Measurements from ENCODE around the gene LIFR.
A peak's percentile ranks its signal among the peaks of the same experiment; 100 is the strongest.
"Not testable (repeated sequence)": the region's sequence is repeated elsewhere in the genome, so short reads cannot be mapped to it uniquely, and the experiment has no call there.

The LIFR gene

DNA sequence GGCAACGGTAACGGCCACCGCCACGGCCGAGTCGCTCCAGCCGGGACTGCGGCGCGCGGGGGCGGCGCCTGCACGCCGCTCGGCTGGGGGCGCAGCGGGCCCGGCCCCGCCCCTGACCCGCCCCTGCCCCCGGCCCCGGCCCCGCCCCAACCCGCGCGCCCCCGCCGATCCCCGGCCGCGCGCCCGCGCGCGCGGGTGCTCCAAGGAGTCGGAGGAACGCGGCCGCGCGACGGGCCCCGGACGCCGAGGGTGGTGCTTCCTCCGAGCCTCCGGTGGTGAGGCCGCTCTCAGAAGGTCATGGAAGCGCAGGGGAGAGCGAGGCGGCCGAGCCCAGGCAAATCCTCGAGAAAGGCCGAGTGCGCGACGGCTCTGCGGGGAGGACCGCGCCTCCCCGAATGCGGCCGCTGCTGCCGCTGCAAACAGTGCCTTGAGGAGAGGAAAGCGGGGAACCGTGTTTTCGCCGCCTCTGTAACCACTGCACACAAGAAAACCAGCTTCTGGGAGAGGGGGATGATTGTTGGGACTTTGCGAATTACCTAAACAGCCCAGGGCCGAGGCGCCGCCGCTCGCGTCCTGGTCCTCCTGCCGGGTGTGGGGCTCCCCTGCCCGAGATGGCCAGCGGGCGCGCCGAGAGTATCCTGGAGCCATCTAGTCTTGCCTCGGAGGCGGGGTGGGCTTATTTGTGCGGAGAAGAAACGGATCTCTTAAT is at the start of gene LIFR:
Gene LIFR (minus strand): TSS at position 48 of the 709 bp plus-strand sequence. CDS start 25,999 bp downstream, outside the sequence.
- DNase-seq: peak in 1 of 2 donors; percentile 35

GRCh38 chr5:38605610-38606009 is 49.2 kb upstream of the LIFR start:
- no peak for DNase-seq

DNA sequence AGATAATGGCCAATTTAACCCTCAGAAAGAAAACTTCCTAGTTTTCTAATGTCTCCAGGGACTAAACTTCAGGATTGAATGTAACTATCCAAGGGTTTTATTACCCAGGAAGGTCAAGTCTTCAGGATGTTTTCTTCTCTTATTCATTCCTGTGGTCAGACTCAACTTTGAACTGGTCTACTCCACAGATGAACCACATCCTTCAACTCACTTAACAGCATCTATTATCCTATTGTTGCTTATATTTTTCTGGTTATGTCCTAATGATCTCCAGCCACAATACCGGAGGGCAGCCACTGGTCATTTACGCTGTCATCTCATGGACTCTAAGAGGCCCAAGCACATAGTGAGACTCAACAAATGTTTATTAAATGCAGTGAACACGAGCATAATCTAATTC is 47.2 kb upstream of the LIFR start:
- DNase-seq: no peak

- no peak for DNase-seq
These were observed 46.2 kb upstream of the LIFR start for GRCh38 chr5:38602641-38603040.

DNA sequence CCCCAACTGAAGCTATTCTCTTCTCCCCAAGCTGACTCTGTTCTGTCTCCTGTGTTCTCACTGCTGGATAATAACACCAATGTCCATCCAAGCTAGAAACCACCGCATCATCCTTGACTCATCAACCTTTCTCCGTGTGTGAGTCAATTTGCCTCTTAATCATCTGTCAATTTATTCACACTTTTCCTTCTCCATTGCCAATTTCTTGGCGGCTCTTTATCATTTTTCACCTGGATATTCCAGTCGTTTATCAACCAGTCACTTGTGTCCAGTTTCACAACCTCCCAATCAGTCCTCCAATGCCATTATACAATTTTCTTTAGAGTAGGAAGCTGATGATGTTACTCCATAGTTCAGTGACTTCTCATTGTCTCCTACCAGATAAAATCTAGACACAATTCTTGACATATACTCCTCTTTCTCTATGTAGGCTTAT is 45.4 kb upstream of the LIFR start:
- no peak for DNase-seq

DNA sequence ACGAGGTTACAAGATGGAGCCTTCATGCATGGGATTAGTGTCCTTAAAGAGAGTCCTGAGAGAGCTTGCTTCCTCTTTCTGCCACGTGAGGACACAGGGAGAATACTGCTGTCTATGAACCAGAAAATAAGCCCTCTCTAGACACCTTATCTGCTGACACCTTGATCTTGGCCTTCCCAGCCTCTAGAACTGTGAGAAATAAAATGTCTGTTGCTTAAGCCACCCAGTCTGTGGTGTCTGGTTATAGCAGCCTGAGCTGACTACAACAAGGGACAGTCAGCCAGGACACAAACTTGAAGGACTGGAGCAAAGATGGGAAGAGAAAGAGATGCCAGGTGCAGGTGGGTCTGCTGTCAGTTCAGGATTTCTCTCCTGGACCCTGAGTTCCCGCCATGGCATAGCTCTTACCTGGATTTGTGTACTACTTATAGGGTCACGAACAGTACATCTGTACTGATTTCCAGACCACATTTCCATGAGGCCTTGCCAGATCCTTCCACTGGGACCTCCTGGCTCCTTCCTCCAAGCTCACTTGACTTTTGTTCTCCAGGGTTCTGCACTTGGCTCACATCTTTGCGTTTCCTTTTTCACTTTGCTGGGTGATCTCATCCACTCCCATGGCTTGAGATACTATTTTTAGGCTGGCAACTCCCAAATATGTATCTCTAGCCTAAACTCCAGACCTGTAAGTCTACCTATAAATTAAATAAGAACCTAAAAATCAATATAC is 44.9 kb upstream of the LIFR start:
- no peak for DNase-seq

- DNase-seq: no peak
These were observed 44.0 kb upstream of the LIFR start for GRCh38 chr5:38600329-38601045.

GRCh38 chr5:38599751-38600150 is 43.3 kb upstream of the LIFR start:
- DNase-seq: not testable (repeated sequence)

GRCh38 chr5:38598994-38599617 is 42.7 kb upstream of the LIFR start:
- DNase-seq: no peak

DNA sequence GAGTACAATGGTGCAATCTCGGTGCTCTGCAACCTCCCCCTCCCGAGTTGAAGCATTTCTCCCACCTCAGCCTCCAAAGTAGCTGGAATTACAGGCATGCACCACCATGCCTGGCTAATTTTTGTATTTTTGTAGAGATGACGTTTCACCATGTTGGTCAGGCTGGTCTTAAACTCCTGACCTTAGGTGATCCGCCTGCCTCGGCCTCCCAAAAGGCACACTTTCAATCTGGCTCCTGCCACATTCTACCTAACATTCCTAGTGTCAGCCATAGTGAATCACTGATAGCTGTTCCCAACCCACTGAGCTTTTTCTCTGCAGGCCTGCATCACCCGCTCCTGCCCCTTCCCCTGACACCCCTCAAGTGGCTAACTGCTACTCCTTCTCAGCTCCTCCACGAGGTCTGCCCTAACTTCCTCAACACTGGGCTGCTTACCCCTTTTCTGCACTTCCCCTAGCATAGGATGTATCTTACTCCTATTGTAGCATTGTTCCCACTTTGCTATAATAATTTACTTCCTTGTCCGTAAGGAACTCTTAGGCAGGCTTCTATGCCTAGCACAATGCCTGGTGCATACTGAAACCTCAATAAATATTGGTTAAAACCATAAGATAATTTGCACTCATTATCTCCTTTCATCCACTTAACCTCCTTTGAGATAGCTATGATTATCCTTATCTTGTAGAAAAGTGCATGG is 42.0 kb upstream of the LIFR start:
- no peak for DNase-seq

DNA sequence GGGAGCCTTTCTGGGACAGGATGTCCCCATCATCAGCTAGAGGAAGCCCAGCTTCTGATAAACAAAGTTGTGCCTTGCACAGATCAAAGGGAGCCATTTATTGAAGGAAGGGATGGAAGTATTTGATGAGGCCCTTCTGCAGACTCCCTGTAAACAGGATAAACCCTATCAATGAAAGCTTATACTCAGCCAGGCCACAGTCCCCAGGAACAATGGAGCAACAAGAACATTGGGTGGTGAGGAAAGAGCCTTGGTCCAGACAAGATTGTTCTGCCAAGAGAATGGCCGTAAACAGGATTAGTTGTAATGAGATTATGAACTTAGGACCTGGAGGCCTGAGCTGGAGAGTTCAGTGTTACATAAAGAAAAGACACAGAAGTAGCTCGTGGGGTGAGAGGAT is 40.5 kb upstream of the LIFR start:
- no peak for DNase-seq

GRCh38 chr5:38595132-38595745 is 38.8 kb upstream of the LIFR start:
- DNase-seq: no peak

DNA sequence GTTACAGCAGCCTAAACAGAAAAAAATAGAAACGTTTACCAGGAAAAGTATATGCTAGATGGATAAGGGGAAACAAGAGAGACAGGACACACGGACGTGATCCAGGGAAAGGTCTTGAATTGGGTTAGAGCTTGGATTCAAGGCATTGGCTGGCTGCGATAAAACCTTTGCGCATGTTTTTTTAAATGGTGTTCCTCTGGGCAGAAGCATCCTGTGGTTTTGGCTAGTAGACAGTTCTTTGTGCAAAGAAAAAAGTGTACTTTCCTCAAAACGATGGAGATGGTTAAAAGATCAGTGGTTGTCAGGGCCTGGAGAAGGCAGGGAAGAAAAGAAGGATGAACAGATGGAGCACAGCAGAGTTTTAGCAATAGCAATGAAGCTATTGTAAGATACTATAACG is 37.5 kb upstream of the LIFR start:
- DNase-seq: no peak

DNA sequence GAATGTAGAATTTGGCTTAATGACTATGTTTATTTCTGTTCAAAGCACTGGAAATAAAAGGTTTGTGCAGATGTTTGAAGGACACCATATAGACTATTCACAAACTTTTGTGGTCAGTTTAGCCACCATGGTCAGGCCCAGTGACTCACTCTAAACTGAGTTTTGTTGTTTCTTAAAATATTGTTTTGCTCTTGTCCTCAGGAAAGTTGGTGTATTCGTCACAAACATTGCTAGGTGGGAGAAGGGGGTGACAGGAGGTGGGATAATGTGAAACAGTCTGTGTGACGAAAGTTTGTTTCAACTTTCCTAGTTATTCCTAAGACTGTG is 35.0 kb upstream of the LIFR start:
- DNase-seq: no peak

DNA sequence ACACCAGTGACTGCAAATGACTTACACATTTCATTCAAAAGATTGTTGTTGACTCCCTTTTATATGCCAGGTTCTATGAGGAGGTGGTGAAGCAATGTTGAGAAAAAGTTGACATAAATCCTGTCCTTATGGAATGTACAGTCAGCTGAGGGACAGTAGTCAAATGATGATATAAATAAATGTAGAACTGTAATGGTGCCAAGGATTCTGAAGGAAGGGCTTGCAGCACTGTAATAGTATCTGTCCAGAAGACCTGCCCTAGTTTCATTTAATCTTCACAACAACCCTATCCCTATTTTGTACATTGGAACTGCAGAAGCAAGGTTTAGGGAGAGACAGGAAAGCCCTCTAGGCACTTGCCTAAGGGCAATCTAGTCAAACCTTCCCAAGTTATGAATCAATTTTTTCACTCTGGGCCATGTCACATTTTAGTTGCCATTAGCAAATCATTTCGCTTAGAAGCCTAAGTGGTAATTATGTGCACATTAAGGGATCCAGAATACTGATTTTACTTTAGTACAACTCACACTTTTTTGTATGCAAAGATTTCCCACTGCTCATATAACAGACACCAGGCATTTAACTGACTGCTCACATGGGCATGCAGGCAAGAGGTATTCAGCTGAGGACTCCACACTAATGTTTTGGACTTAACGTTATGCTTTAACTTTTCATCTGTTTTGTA is 34.5 kb upstream of the LIFR start:
- no peak for DNase-seq

GRCh38 chr5:38589629-38590028 is 33.2 kb upstream of the LIFR start:
- DNase-seq: no peak

- DNase-seq: no peak
These were observed 29.4 kb upstream of the LIFR start for GRCh38 chr5:38585816-38586215.

DNA sequence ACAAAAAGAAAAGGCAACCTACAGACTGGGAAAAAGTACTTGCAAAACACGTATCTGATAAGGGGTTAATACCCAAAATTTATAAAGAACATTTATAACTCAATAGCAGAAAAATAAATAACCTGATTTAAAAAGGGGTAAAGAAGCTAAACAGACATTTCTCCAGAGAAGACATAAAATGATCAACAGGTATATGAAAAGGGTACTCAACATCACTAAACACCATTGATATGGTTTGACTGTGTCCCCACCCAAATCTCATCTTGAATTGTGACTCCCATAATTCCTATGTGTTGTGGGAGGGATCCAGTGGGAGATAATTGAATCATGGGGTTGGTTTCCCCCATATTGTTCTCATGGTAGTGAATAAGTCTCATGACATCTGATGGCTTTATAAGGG is 27.1 kb upstream of the LIFR start:
- no peak for DNase-seq

GRCh38 chr5:38582975-38583319 is 26.5 kb upstream of the LIFR start:
- no peak for DNase-seq

DNA sequence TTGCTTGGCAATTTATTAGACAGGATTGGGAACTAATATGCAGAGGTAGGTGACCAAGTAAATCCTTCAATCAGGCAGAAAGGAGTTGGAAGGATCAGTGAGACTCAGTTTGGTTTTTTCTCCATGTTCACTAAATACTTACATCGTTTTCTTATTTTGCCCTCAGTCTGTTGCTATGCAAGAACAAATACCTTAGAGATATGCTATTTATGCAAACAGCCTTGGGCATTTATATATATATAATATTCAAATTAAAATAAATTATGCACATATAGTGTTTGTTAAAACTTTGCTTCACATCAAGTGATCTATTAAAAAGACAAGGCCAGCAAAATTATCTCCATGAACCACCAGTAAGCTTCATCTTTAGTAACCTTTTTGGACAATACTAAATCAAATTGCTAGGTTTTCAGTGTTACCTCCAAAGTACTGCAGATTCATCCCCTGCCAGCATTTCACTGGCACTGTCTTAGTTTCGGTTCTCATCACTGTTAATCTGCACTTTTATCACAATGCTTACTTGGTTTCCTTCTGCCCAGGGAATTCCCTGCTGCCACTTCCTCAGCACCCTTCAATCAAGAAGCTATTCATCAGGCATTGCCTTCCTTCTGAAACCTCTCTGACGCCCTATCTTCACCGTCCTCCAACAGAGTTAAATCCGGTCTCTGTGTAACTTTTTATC is 26.0 kb upstream of the LIFR start:
- no peak for DNase-seq

- DNase-seq: no peak
These were observed 25.2 kb upstream of the LIFR start for GRCh38 chr5:38581597-38581996.
